Cardiac fibroblast (primary cell): ENCODE results near the gene PCDHA1.
A peak's percentile ranks its signal among the peaks of the same experiment; 100 is the strongest.

ENCODE experiments used
- DNase-seq, 2 donors: peaks; one replicate each; pipeline versions ENCODE4 v3.0.0 to v3.0.0-alpha.2; 2010; ENCODE audit warnings: low read depth in 2 of 2
- H3K4me3 ChIP-seq, 2 donors: replicated peaks in 1 of 2; 1 replicate in 1 of 2; 2 replicates in 1 of 2; pipeline ENCODE4 v1.5.1; 2011; ENCODE audit warnings: low read depth in 2 of 2, low read length in 2 of 2, mild to moderate bottlenecking in 2 of 2, moderate library complexity in 1 of 2
- TF ChIP-seq, protein P1 (sequence below): IDR thresholded peaks from one replicate; pipeline ENCODE4 v1.5.1; 2011; ENCODE audit warnings: low read depth, mild to moderate bottlenecking, low read length, inconsistent platforms

The PCDHA1 gene

DNA sequence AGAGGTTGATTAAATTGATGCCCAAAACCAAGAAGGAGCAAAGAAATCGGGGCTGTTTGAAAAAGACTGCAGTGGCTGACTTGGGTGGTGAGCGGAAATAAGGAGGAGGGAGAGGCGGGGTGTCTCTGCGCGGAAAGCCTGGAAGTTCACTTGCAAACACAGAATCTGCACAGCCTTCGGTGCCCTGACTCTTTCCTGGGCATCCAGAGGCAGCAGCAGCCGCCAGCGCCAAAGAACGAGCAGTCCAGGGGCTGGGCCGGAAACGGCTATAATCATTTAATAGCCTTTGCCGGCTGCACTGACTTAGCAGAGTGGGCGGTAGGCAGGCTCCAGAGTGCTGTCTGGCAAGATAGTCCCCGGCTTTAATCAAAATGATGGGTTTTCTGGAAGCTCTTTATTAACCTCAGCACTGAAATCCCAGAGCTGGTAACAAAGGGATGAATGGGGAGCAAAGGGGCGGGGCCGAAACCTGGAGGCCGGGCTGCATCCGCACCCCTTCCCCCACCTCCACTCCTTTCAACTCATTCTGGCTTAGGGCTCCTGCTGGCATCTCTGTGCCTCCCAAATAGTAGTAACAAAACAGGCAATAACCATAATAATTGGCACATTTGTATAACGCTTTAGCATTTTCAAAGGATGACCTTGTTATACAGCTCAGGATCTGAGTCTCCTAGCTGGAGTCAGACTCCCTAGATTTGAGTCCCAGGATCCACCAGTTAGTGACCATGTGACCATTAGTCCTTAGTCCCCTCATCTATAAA, 216.1 kb downstream of the PCDHA1 start:
- TF ChIP-seq, protein P1, sequence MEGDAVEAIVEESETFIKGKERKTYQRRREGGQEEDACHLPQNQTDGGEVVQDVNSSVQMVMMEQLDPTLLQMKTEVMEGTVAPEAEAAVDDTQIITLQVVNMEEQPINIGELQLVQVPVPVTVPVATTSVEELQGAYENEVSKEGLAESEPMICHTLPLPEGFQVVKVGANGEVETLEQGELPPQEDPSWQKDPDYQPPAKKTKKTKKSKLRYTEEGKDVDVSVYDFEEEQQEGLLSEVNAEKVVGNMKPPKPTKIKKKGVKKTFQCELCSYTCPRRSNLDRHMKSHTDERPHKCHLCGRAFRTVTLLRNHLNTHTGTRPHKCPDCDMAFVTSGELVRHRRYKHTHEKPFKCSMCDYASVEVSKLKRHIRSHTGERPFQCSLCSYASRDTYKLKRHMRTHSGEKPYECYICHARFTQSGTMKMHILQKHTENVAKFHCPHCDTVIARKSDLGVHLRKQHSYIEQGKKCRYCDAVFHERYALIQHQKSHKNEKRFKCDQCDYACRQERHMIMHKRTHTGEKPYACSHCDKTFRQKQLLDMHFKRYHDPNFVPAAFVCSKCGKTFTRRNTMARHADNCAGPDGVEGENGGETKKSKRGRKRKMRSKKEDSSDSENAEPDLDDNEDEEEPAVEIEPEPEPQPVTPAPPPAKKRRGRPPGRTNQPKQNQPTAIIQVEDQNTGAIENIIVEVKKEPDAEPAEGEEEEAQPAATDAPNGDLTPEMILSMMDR, result no peak
- DNase-seq, result no peak
- peak overlapping the region in 1 of 2 donors; percentile 34 for H3K4me3 ChIP-seq

GRCh38 chr5:141002605-141002965, 216.6 kb downstream of the PCDHA1 start:
- no peak overlapping the region for H3K4me3 ChIP-seq
- TF ChIP-seq, protein P1, result no peak
- DNase-seq, result no peak

- no peak for DNase-seq
- TF ChIP-seq, protein P1, result no peak
- no peak overlapping the region for H3K4me3 ChIP-seq
Observed at GRCh38 chr5:141003031-141003430, 217.1 kb downstream of the PCDHA1 start.

DNA sequence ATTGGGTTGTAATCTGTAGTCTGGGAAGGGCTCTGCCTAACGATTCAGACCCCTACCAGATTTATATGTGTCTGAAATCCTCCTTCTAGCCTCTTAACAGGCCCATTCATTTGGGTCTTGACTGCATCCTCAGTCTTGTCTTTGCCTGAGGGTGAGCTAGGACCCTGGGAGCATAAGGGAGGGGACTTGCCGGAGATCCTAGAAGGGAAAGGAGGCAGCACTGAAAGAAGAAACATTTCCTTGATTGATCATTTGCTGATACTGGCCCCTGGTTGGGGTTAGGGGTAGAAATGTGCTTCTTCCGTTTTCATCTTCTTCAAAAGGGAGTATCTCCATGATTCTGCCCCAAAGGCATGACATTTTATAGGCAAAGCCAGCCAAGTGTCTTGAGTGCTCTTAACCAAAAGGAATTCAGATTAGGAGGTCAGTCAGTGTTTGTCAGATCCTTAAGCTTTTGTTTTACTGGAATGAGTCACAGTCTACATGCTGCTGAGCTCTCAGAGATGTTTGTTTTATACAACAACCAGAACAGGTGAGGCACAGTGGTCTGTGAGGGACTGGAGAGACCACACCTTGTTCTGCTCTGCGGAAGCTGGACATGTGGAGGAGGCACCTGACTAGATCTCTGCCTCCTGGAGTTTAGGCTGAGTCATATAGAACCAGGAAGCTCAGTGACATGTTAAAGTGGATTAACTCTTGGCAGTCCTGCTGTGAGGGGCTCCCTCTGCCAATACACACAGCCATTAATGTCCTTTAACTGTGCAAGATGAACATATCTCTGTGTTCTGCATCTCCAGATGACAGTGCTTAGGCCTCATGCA, 218.1 kb downstream of the PCDHA1 start:
- no peak overlapping the region for H3K4me3 ChIP-seq
- TF ChIP-seq, protein P1, result no peak
- peak in 1 of 2 donors; percentile 66 for DNase-seq

GRCh38 chr5:141007791-141008190, 221.9 kb downstream of the PCDHA1 start:
- TF ChIP-seq, protein P1, result no peak
- no peak overlapping the region for H3K4me3 ChIP-seq
- no peak for DNase-seq

- DNase-seq, result no peak
- TF ChIP-seq, protein P1, result no peak
- H3K4me3 ChIP-seq, result no peak overlapping the region
Observed at GRCh38 chr5:141010047-141010793, 224.3 kb downstream of the PCDHA1 start.
